ENCODE measurements around the gene BSN.

BSN gene

GRCh38 chr3:49625071-49625470 is 70.8 kb downstream of the BSN start:
- Mint-ChIP-seq H3K27me3 (ENCODE audit: low read depth) (no peaks in the 10 kb centered on the region), H3K9me3 (no peaks in the 10 kb centered on the region), H3K4me1 (no peaks in the 10 kb centered on the region), H3K4me3 (no peak overlapping the region), H3K36me3 (ENCODE audit: low read depth) (no peaks in the 10 kb centered on the region), H3K27ac (no peak overlapping the region)
- no peak for TF ChIP-seq CTCF (IDR thresholded peaks at IDR 0.05; ENCODE audit: unreplicated experiment in 3 of 3)

- TF ChIP-seq CTCF (IDR thresholded peaks at IDR 0.05; ENCODE audit: unreplicated experiment in 3 of 3) = no peak
- Mint-ChIP-seq H3K4me3 (no peak overlapping the region), H3K27me3 (ENCODE audit: low read depth) (peaks cover 6% of the 10 kb centered on the region), H3K27ac (peak overlapping the region in 1 of 3 experiments; percentile 11), H3K9me3 (peaks cover 6% of the 10 kb centered on the region), H3K4me1 (no peaks in the 10 kb centered on the region), H3K36me3 (ENCODE audit: low read depth) (no peaks in the 10 kb centered on the region)
Observed at GRCh38 chr3:49626101-49626581, 71.9 kb downstream of the BSN start.

- no peaks in the 10 kb centered on the region for H3K4me1 Mint-ChIP-seq
- no peak for TF ChIP-seq CTCF (IDR thresholded peaks at IDR 0.05; ENCODE audit: unreplicated experiment in 3 of 3)
- H3K4me3 Mint-ChIP-seq = no peak overlapping the region
- peaks cover 6% of the 10 kb centered on the region for H3K27me3 Mint-ChIP-seq (ENCODE audit: low read depth)
- no peak overlapping the region for H3K27ac Mint-ChIP-seq
- no peaks in the 10 kb centered on the region for H3K36me3 Mint-ChIP-seq (ENCODE audit: low read depth)
- H3K9me3 Mint-ChIP-seq = peaks cover 12% of the 10 kb centered on the region
Observed at GRCh38 chr3:49626796-49627195, 72.5 kb downstream of the BSN start.

GRCh38 chr3:49627634-49628033 is 73.4 kb downstream of the BSN start:
- TF ChIP-seq CTCF (IDR thresholded peaks at IDR 0.05; ENCODE audit: unreplicated experiment in 3 of 3) = no peak
- H3K4me1 Mint-ChIP-seq = no peaks in the 10 kb centered on the region
- H3K36me3 Mint-ChIP-seq (ENCODE audit: low read depth) = no peaks in the 10 kb centered on the region
- peaks cover 6% of the 10 kb centered on the region for H3K27me3 Mint-ChIP-seq (ENCODE audit: low read depth)
- H3K27ac Mint-ChIP-seq = no peak overlapping the region
- H3K4me3 Mint-ChIP-seq = no peak overlapping the region
- peaks cover 15% of the 10 kb centered on the region for H3K9me3 Mint-ChIP-seq

- peaks cover 15% of the 10 kb centered on the region for H3K9me3 Mint-ChIP-seq
- no peak for TF ChIP-seq CTCF (IDR thresholded peaks at IDR 0.05; ENCODE audit: unreplicated experiment in 3 of 3)
- H3K27ac Mint-ChIP-seq = no peak overlapping the region
- peaks cover 6% of the 10 kb centered on the region for H3K27me3 Mint-ChIP-seq (ENCODE audit: low read depth)
- no peaks in the 10 kb centered on the region for H3K36me3 Mint-ChIP-seq (ENCODE audit: low read depth)
- no peak overlapping the region for H3K4me3 Mint-ChIP-seq
- H3K4me1 Mint-ChIP-seq = no peaks in the 10 kb centered on the region
Observed at GRCh38 chr3:49628249-49628648, 74.0 kb downstream of the BSN start.

- H3K4me3 Mint-ChIP-seq = no peak overlapping the region
- H3K4me1 Mint-ChIP-seq = no peaks in the 10 kb centered on the region
- no peak for TF ChIP-seq CTCF (IDR thresholded peaks at IDR 0.05; ENCODE audit: unreplicated experiment in 3 of 3)
- no peak overlapping the region for H3K27ac Mint-ChIP-seq
- peaks cover 6% of the 10 kb centered on the region for H3K27me3 Mint-ChIP-seq (ENCODE audit: low read depth)
- peaks cover 15% of the 10 kb centered on the region for H3K9me3 Mint-ChIP-seq
- H3K36me3 Mint-ChIP-seq (ENCODE audit: low read depth) = no peaks in the 10 kb centered on the region
Observed at GRCh38 chr3:49629451-49629850, 75.2 kb downstream of the BSN start.

All from nephron (organoid).